NAMALWA (cell line): ENCODE measurements around the gene TSTD1.
A peak's percentile ranks its signal among the peaks of the same experiment; 100 is the strongest.
"Not testable (repeated sequence)": the region's sequence is repeated elsewhere in the genome, so short reads cannot be mapped to it uniquely, and the experiment has no call there.

ENCODE experiments used
- DNase-seq: peaks from one replicate; pipeline ENCODE4 v3.0.0-alpha.2; 2015; ENCODE audit warnings: low spot score

The TSTD1 gene

DNA sequence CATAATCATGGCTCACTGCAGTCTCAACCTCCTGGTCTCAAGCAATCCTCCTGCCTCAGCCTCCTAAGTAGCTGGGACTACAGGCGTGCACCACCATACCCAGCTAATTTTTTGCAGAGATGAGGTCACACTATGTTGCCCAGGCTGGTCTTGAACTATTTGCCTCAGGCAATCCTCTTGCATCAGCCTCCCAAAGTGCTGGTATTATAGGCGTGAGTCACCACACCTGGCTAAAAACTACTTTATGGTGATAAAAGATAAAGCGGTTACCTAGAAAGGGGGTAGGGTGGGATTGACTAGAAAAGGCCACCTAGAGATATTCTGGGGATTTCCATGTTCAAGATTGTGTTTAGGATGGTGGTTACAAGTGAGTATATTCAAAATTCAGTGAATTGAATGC is 5.0 kb downstream of the TSTD1 start:
- no peak for DNase-seq

DNA sequence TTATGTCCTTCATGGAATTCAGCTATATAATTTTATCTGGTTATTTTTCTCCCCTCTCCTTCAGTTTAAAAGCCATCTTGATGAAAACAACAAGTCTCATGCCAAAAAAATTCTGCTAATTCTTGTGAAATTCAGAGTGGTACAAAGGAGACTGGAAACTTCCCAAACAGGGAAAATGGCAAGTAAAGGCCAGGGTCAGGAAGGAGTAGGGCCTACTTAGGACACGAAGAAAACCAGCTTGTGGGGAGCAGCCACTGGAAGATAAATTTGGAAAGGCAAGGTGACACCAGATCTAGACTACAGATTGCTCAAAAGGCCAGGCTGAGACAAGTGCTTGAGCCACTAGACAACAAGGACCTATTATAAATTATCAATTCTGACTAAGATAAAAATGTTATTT is 6.4 kb downstream of the TSTD1 start:
- DNase-seq: no peak

DNA sequence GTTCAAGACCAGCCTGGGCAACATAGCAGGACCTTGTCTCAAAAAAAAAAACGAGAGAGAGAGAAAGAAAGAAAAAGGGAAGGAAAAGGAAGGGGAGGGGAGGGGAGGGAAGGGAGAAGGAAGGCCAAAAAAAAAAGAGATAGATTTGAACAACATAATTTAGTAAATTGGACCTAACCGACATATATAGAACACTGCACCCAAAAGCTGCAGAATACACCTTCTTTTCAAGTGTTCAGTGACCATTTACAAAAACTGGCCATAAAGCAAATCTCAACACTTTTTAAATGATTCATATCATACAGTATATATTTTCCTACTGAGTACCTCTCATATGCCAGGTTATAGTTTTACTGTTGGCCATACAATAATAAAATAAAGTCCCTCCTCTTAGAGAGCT is 6.9 kb downstream of the TSTD1 start:
- DNase-seq: no peak

DNA sequence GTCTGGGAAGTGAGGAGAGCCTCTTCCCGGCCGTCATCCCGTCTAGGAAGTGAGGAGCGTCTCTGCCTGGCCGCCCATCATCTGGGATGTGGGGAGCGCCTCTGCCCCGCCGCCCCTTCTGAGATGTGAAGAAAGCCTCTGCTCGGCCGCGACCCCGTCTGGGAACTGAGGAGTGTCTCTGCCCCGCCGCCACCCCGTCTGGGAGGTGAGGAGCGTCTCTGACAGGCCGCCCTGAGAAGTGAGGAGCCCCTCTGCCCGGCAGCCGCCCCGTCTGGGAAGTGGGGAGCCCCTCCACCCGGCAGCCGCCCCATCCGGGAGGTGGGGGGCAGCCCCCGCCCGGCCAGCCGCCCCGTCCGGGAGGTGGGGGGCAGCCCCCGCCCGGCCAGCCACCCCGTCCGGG is 9.3 kb downstream of the TSTD1 start:
- not testable (repeated sequence) for DNase-seq

DNA sequence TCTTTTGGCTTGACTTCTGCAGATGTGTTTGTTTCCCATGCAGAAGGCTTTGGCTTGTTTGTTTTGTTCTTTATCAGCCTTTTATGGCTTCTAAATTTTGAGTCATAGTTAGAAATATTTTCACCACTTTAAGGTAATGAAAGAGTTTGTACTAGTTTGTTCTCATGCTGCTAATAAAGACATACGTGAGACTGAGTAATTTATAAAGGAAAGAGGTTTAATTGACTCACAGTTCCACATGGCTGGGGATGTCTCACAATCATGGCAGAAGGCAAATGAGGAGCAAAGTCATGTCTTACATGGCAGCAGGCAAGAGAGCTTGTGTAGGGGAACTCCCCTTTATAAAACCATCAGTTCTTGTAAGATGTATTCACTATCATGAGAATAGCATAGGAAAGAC is 11.8 kb downstream of the TSTD1 start:
- not testable (repeated sequence) for DNase-seq

DNA sequence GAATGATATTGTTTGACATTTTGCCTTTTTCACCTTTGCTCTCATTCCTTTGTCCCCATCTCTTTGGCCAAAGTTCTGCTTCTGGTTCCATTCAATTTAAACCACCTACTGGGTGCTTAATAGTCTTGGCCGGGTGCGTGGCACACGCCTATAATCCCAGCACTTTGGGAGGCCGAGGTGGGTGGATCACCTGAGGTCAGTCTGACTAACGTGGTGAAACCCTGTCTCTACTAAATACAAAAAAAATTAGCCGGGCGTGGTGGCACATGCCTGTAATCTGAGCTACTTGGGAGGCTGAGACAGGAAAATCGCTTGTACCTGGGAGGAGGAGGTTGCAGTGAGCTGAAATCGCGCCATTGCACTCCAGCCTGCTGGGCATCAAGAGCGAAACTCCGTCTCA is 16.3 kb downstream of the TSTD1 start:
- DNase-seq: not testable (repeated sequence)

DNA sequence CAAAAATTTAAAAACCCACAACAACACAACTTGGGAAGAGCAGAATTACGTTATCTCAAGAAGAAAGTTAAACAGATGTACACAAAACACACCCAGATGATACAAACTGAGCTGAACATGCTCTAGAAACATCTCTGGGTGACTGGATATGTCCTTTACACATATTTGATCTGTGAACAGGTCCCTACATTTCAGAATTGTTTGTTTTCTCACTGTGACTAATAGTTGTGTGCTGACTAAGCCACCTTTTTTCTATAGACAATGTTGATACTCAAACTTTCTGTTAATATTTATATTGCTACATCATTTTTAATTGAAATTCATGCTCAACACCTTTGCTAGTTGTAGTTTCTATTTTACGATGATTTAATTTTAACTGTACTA is 16.8 kb downstream of the TSTD1 start:
- DNase-seq: no peak

DNA sequence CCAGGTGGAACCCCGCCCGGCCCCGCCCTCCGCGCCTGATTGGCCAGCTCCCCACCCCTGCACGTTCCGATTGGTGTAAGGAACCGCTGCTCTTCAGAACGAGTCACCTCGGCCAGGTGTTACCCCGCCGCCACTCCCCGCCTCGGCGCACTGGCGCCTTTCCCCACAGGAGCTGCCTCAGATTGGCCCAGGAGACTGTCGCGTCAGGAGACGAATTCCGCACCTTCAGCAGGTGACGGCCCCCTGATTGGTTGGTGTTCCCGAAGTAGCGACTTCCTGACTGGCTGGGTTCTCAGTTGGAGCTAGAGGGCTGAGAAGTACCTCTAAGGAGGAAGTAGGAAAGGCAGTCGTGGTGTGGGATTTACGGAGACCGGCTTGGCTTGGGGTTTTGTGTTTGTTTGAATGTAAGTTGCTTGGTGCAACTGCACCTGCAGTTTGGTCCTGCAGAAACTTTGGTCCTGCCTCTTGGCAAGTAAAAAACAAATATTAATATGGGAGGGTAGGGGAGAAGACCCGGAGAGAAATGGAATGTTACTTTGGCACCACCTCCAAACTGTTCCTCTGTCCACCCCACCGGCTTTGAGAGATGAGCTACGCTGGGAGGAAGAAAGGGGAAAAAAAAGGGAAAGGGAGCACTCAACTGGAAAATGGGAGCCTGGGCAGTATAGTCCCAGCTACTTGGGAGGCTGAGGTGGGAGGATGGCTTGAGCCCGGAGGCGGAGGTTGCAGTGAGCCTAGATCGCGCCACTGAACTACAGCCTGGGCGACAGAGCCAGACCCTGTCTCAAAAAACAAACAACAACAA is 17.4 kb downstream of the TSTD1 start:
- peak; percentile 94 for DNase-seq

DNA sequence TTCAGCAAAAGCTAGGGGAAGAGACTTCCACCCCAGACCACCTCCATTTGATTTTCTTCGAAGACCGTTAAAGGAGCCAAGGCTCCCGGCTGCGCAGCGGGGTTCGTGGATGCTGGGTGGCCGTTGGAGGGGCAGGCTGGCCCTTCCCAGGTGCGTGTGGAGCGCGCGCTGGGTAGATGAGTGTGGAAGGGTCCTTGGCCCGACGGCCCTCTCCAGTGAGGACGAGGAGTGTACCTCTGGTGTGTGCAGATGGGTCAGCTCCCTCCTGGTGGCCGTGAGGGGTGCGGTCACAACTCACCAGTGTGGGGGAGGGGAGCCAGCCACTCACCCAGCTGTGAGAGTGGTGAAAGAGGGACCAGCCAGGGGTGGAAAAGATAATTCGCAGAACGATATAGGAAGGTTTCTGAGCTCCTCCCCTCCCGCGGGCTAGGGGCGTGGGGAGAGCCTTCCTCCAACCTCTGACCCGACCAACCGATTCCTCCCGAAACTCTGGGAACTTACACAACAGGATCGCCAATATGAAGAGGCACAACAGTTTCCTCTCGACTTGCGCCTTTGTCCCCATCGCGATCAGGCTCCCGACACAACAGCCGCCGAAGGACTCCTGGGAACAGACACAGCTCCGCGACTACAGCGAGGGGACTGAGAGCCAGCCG is 18.1 kb downstream of the TSTD1 start, which contains the start of gene F11R:
TSS of gene F11R (minus strand) at position 644 of the 656 bp plus-strand sequence. CDS start at position 565, 79 bp downstream.
- DNase-seq: no peak

DNA sequence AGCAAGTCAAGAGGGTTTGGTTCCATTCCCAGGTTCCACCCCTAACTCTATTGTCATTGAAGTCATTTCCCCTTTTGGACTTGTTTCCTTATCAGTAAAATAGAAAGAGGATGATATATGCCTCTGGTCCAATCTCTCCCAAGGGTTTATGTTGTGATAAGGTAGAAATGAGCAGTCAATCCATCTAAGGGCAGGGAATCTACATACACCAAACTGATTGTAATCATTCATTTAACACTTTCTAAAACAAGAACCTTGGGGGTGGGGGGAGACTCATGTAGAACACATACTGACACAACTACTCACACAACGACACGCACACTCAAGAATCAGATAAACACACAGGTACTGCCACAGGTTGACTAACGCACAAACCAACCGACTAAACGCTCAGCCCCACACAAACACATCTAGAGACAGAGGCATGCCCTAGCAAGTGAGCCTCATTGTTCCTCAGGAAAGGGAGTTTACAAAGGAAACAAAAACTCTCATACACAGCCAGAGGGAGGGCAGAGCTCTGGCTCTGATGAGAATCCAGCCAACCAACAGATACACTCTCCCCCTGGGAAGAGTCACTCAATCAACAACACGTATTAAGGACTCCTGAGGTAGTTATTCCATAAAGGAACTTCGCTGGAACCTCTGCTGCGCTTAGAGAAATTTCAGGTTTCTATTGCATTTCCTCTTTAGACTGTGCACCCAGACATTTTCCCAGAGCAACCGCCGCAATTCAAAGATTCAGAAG is 18.8 kb downstream of the TSTD1 start:
- DNase-seq: peak; percentile 39

DNA sequence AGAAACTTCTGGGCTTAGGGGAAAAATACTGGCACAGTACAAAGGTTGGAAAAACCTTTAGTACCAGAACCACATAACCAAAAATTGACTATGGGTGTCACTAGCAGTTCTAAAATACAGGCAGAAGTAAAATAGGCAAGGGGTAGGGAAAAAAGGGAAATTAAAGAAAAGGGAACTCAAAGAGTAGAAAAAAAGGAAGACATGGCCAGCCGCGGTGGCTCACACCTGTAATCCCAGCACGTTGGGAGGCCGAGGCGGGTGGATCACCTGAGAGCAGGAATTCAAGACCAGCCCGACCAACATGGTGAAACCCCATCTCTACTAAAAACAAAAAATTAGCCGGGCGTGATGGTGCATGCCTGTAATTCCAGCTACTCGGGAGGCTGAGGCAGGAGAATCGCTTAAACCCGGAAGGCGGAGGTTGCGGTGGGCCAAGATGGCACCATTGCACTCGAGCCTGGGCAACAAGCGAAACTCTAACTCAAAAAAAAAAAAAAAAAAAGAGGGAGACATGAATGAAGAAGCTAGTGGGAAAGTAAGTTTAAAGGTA is 19.6 kb downstream of the TSTD1 start:
- not testable (repeated sequence) for DNase-seq

DNA sequence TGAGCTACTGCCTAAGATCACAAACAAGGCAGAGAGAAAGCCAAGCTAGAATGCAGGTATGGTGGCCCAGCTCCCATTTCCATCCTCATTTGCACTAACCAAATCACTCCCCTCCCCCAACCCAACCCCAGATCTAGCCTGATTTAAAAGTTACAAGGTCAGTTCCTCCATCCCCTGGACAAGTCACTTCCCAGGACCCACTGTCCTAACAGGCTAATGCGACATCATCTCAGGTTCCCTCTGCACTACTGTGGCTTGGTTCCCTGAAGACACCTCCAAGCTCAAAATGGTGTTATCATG is 20.2 kb downstream of the TSTD1 start:
- no peak for DNase-seq

DNA sequence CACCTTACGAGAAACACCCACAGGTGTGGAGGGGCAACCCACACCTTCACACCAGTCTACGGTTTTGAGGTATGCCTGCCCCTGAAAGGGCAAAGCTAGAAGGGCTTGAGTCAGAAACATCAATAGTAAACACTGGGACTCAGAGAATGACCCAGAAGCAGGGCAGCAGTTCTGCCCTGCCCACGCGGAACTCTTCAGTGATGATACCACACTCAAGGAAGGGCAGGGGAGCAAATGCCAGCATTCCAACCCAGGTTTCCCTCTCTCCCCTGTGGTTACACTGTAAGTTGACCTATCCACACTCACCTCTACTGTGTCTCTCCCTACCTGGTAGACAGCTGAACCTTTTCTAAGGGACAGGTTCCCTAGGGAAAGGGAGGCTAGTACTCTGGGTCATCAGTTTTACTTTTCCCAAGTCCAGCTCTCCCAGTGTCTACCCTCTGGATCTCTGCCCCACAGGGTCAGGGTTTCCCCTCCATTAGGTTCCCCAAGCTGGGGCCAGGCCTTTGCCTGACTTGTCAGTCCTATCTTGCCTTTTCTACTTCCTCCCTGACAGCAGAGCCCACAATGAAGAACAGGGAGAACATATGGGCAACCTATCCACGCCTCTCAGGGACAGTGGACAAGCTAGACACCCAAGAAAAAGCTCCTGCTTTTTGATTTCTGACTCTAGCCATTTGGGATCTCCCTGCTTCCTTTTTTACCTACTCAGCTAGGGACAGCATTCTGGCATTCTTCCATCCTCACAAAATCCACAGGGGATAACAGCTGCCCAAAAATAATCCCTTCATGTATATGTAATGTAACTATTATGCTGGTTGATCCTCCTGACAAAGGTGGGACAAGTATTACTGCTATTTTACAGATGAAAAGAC is 20.8 kb downstream of the TSTD1 start:
- DNase-seq: no peak

DNA sequence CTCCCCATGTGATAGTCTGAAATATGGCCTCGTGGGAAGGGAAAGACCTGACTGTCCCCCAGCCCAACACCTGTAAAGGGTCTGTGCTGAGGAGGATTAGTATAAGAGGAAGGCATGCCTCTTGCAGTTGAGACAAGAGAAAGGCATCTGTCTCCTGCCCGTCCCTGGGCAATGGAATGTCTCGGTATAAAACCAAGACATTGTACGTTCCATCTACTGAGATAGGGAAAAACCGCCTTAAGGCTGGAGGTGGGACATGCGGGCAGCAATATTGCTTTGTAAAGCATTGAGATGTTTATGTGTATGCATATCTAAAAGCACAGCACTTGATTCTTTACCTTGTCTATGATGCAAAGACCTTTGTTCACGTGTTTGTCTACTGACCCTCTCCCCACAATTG is 21.6 kb downstream of the TSTD1 start:
- not testable (repeated sequence) for DNase-seq

DNA sequence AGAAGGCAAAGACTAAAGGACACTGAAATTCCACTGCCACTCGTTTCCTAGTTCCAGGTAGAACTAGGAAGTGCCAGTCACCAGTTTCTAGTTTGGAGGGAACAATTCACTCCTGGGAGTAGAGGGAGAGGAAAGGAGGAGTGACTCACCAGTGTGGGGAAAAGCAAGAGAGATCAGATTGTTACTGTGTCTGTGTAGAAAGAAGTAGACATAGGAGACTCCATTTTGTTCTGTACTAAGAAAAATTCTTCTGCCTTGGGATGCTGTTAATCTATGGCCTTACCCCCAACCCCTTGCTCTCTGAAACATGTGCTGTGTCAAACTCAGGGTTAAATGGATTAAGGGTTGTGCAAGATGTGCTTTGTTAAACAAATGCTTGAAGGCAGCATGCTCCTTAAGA is 22.1 kb downstream of the TSTD1 start:
- DNase-seq: not testable (repeated sequence)

DNA sequence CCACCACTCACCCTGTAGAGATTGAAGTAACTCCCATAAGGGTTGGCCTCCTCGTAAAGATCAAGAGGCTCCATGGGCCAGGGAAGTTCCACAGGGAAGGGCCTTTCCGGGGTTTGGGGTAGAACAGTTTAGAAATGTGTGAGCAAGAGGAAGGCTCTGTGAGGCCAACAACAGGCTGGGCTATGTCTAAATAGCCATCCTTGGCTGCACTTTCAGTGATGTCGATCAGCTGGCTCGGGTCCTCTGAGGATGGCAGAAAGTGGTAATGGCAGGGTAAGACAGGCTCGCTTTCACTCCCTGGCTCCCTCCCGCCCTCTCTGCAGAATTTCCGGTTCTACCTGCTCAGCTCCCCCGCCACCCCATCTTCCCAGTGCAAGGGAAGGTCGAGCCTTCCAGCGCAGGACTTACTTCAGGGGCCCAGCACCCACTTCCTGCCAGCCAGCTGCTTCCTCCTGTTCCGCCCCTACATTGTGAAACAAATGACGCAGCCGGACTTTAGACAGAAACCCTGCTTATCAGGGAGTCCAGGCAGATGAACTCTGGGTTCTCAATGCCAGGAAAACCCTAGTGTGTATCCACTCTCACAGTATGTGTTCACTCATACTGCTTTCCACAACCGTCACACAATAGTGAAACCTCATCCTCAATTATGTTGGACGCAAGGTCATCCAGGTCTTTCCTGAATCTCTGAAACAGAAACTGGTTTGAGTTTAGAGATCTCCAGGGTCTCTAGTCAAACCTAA is 25.1 kb downstream of the TSTD1 start:
- peak; percentile 79 for DNase-seq

DNA sequence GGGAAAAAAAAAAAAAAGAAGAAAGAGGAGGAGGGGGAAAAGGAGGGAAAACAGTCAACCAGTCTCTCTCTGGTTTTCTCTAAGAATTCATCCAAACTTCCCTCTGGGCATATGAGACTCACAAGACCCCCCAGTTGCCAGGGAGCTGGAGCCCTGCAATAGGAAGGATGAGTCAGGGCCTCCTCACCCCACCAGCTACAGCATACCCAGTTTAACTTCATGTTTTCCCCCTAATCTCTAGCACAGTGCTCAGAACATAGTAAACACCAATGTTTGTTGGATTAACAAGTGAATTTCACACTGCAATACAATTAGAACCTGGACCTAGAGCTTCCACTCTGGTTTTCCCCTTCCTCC is 25.7 kb downstream of the TSTD1 start:
- DNase-seq: no peak

DNA sequence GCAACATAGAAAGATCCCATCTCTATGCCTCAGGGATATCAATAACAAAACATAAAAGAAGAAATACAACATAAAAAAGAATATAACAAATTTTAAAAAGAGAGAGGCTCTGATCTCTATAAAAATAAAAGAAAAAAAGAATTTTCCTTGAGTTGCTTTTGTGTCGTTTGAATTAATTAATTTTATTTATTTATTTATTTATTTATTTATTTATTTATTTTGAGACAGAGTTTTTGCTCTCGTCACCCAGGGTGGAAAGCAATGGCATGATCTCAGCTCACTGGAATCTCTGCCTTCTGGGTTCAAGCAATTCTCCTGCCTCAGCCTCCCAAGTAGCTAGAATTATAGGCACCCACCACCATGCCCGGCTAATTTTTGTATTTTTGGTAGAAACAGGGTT is 26.3 kb downstream of the TSTD1 start:
- DNase-seq: no peak

DNA sequence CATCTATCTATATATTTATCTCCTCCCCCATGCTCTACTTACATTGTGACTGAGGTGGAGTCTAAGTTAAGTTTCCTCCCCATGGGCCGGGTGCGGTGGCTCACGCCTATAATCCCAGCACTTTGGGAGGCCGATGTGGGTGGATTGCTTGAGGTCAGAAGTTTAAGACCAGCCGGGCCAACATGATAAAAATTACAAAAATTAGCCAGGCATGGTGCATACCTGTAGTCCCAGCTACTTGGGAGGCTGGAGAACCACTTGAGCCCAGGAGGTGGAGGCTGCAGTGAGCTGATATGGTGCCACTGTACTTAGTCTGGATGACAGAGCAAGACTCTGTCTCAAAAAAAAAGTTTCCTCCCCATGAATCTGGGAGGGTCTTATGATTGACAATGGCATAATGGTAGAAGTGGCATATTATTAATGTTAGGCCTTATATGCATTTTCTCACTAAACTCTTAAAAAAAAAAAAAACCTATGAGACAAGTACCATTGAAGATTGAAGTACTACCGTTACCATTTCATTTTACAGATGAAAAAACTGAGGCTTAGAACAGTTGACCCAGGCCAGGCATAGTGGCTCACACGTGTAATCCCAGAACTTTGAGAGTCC is 29.1 kb downstream of the TSTD1 start:
- no peak for DNase-seq

DNA sequence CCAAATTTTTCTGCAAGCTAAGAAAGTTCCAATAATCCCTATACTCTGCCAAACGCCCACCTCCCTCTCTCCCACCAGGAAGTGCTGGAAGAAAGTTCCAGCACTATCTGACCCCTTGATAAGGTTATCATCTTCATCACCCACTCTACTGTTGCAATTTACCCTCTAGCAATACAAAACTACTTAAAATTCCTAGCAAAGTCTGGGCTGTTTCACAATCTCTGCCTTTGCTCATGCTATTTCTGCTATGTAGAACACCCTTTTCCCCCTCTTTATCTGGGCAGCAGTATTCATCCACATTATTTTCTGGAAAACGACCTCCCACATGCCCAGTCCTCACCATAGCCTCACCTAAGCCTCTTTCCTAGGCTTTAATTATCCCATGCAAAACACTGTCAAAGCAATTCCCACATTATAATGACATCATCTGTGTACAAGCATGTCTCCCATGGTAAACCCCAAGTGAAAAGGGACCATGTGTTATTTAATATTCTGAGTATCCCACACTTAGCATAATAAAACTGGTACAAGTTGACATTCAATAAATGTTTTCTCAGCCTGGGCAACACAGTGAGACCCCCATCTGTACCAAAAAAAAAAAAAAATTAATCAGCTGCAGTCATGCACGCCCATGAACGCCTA is 29.8 kb downstream of the TSTD1 start:
- no peak for DNase-seq
